HEK293 (cell line): ENCODE measurements around the gene FSHR.

Source experiments
- CTCF ChIA-PET: fragments of 350-600 bp; formaldehyde crosslinking; extraction: SDS; loops from one replicate; lab custom pipeline; 2021; ENCODE audit warnings: antibody characterized with exemption; lab: Yijun Ruan, JAX
- POLR2A ChIA-PET: fragments of 300-600 bp; formaldehyde crosslinking; extraction: SDS; loops from one replicate; lab custom pipeline; 2020; ENCODE audit warnings: antibody characterized with exemption, inconsistent platforms; lab: Yijun Ruan, JAX
- H3K27ac ChIP-seq: fragments of 200-500 bp; sonication (Bioruptor generic); 2 replicates; pipeline ENCODE4 v1.5.1; 2014; ENCODE audit warnings: low read depth, low read length, control low read depth, inconsistent platforms; ENCODE audit errors: extremely low read depth
- H3K36me3 ChIP-seq, 2 experiments: fragments of 200-500 bp in 1 of 2; sonication (Bioruptor generic) in 1 of 2; 1 replicate in 1 of 2; 2 replicates in 1 of 2; pipeline ENCODE4 v1.5.1; 2014 to 2017; ENCODE audit warnings: inconsistent platforms in 2 of 2, low read length in 2 of 2; ENCODE audit not compliant: control insufficient read depth in 2 of 2, insufficient read depth in 1 of 2
- H3K4me1 ChIP-seq: fragments of 200-500 bp; sonication (Bioruptor generic); 2 replicates; pipeline ENCODE4 v1.5.1; 2014; ENCODE audit warnings: mild to moderate bottlenecking, low read length, inconsistent platforms; ENCODE audit not compliant: control insufficient read depth, insufficient read depth
- H3K4me3 ChIP-seq: 2 replicates; pipeline ENCODE4 v1.5.1; 2011; ENCODE audit warnings: low read depth, mild to moderate bottlenecking, control low read depth, low read length, moderate library complexity
- H3K9me3 ChIP-seq: fragments of 200-500 bp; sonication (Bioruptor generic); 2 replicates; pipeline ENCODE4 v1.5.1; 2014; ENCODE audit warnings: low read depth, low read length, inconsistent platforms; ENCODE audit not compliant: control insufficient read depth, insufficient read depth
- CTCF ChIP-seq: fragments of 450-650 bp; formaldehyde crosslinking; IDR thresholded peaks from 2 replicates; pipeline ENCODE4 v1.5.1; 2016; ENCODE audit warnings: missing biosample characterization, missing genetic modification characterization
- HOXD13 ChIP-seq: sonication (generic); formaldehyde crosslinking; IDR thresholded peaks from 2 replicates; pipeline ENCODE4 v1.8.0; 2022; ENCODE audit warnings: missing genetic modification reagents, borderline replicate concordance
- RBAK ChIP-seq: fragments of 450-650 bp; formaldehyde crosslinking; IDR thresholded peaks from 2 replicates; pipeline ENCODE4 v1.5.1; 2016; ENCODE audit warnings: missing biosample characterization, missing genetic modification characterization
- REPIN1 ChIP-seq: fragments of 450-650 bp; formaldehyde crosslinking; IDR thresholded peaks from 2 replicates; pipeline ENCODE4 v1.5.1; 2017; ENCODE audit warnings: missing biosample characterization, missing genetic modification characterization, low read depth
- TRIM28 ChIP-seq: IDR thresholded peaks from 2 replicates; pipeline ENCODE4 v1.6.1; 2011; ENCODE audit warnings: low read length, control low read depth, borderline replicate concordance
- ZBTB20 ChIP-seq: fragments of 450-650 bp; formaldehyde crosslinking; IDR thresholded peaks from 2 replicates; pipeline ENCODE4 v1.5.1; 2016; ENCODE audit warnings: missing biosample characterization, missing genetic modification characterization
- ZEB2 ChIP-seq: fragments of 450-650 bp; formaldehyde crosslinking; IDR thresholded peaks from 2 replicates; pipeline ENCODE4 v1.5.1; 2016; ENCODE audit warnings: missing biosample characterization, missing genetic modification characterization
- ZFP69B ChIP-seq: fragments of 450-650 bp; formaldehyde crosslinking; IDR thresholded peaks from 2 replicates; pipeline ENCODE4 v1.5.1; 2016; ENCODE audit warnings: missing biosample characterization, missing genetic modification characterization
- ZNF10 ChIP-seq: fragments of 450-650 bp; formaldehyde crosslinking; IDR thresholded peaks from 2 replicates; pipeline ENCODE4 v1.5.1; 2017; ENCODE audit warnings: missing biosample characterization, missing genetic modification characterization
- ZNF112 ChIP-seq: fragments of 450-650 bp; formaldehyde crosslinking; IDR thresholded peaks from 2 replicates; pipeline ENCODE4 v1.5.0; 2017; ENCODE audit warnings: missing biosample characterization, missing genetic modification characterization
- ZNF114 ChIP-seq: fragments of 450-650 bp; formaldehyde crosslinking; IDR thresholded peaks from 2 replicates; pipeline ENCODE4 v1.5.0; 2017; ENCODE audit warnings: missing biosample characterization, missing genetic modification characterization
- ZNF155 ChIP-seq: fragments of 450-650 bp; formaldehyde crosslinking; IDR thresholded peaks from 2 replicates; pipeline ENCODE4 v1.5.1; 2016; ENCODE audit warnings: missing biosample characterization, missing genetic modification characterization
- ZNF16 ChIP-seq: fragments of 450-650 bp; formaldehyde crosslinking; IDR thresholded peaks from 2 replicates; pipeline ENCODE4 v1.5.1; 2016; ENCODE audit warnings: low read depth, missing biosample characterization, missing genetic modification characterization
- ZNF174 ChIP-seq: fragments of 450-650 bp; formaldehyde crosslinking; IDR thresholded peaks from 2 replicates; pipeline ENCODE4 v1.5.0; 2017; ENCODE audit warnings: missing biosample characterization, mild to moderate bottlenecking, missing genetic modification characterization
- ZNF2 ChIP-seq: fragments of 450-650 bp; formaldehyde crosslinking; IDR thresholded peaks from 2 replicates; pipeline ENCODE4 v1.5.1; 2016; ENCODE audit warnings: missing biosample characterization, missing genetic modification characterization
- ZNF26 ChIP-seq: fragments of 450-650 bp; formaldehyde crosslinking; IDR thresholded peaks from 2 replicates; pipeline ENCODE4 v1.5.1; 2016; ENCODE audit warnings: missing biosample characterization, missing genetic modification characterization
- ZNF302 ChIP-seq: fragments of 450-650 bp; formaldehyde crosslinking; IDR thresholded peaks from 2 replicates; pipeline ENCODE4 v1.5.1; 2016; ENCODE audit warnings: missing biosample characterization, missing genetic modification characterization, low read depth
- ZNF341 ChIP-seq: fragments of 450-650 bp; formaldehyde crosslinking; IDR thresholded peaks from 2 replicates; pipeline ENCODE4; 2016; ENCODE audit warnings: low read depth, missing biosample characterization, missing genetic modification characterization
- ZNF366 ChIP-seq: fragments of 450-650 bp; formaldehyde crosslinking; conservative IDR thresholded peaks from 2 replicates; pipeline ENCODE4 v1.5.1; 2016; ENCODE audit warnings: missing biosample characterization, missing genetic modification characterization
- ZNF433 ChIP-seq: fragments of 450-650 bp; formaldehyde crosslinking; IDR thresholded peaks from 2 replicates; pipeline ENCODE4 v1.5.1; 2016; ENCODE audit warnings: missing biosample characterization, missing genetic modification characterization, low read depth
- ZNF555 ChIP-seq: fragments of 450-650 bp; formaldehyde crosslinking; conservative IDR thresholded peaks from 2 replicates; pipeline ENCODE4 v1.5.1; 2017; ENCODE audit warnings: missing biosample characterization, mild to moderate bottlenecking, missing genetic modification characterization, inconsistent platforms
- ZNF561 ChIP-seq: fragments of 450-650 bp; IDR thresholded peaks from 2 replicates; pipeline ENCODE4 v1.5.1; 2018; ENCODE audit warnings: missing biosample characterization, missing genetic modification characterization, borderline replicate concordance
- ZNF629 ChIP-seq: fragments of 450-650 bp; formaldehyde crosslinking; IDR thresholded peaks from 2 replicates; pipeline ENCODE4 v1.5.1; 2017; ENCODE audit warnings: missing biosample characterization, missing genetic modification characterization
- ZNF692 ChIP-seq: fragments of 450-650 bp; formaldehyde crosslinking; IDR thresholded peaks from 2 replicates; pipeline ENCODE4 v1.5.1; 2016; ENCODE audit warnings: missing biosample characterization, missing genetic modification characterization
- ZNF843 ChIP-seq: fragments of 450-650 bp; formaldehyde crosslinking; IDR thresholded peaks from 2 replicates; pipeline ENCODE4 v1.5.1; 2016; ENCODE audit warnings: missing biosample characterization, missing genetic modification characterization
- ZSCAN16 ChIP-seq: fragments of 450-650 bp; formaldehyde crosslinking; IDR thresholded peaks from 2 replicates; pipeline ENCODE4 v1.5.1; 2016; ENCODE audit warnings: missing biosample characterization, missing genetic modification characterization
- TF ChIP-seq, protein P1 (sequence below): fragments of 450-650 bp; formaldehyde crosslinking; IDR thresholded peaks from 2 replicates; pipeline ENCODE4 v1.5.1; 2016; ENCODE audit warnings: missing biosample characterization, missing genetic modification characterization
- TF ChIP-seq, protein P2 (sequence below): fragments of 450-650 bp; formaldehyde crosslinking; IDR thresholded peaks from 2 replicates; pipeline ENCODE4 v1.5.1; 2017; ENCODE audit warnings: missing biosample characterization, mild to moderate bottlenecking, missing genetic modification characterization, moderate library complexity

FSHR gene

DNA sequence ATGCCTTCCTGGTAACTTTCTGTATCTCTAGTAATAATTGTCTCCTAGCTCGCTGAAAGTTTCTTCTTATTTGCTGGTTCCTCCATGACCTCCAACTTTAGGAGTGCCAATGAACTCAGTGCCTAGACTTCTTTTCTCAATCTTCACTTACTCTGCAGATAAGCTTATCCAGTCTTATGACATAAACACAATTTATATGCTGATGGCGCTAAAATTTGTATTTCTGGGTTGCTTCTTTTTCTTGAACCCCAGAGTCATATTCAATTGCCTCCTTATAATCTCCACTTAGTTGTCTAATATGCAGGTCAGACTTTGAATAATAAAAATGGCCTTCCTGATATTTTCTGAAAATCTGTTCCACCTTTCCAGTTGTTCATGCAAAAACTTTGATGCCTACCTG is 182.5 kb downstream of the FSHR start:
- POLR2A ChIA-PET: no interaction called here
- CTCF ChIA-PET: no interaction called here
- no peak overlapping the region for H3K27ac ChIP-seq

DNA sequence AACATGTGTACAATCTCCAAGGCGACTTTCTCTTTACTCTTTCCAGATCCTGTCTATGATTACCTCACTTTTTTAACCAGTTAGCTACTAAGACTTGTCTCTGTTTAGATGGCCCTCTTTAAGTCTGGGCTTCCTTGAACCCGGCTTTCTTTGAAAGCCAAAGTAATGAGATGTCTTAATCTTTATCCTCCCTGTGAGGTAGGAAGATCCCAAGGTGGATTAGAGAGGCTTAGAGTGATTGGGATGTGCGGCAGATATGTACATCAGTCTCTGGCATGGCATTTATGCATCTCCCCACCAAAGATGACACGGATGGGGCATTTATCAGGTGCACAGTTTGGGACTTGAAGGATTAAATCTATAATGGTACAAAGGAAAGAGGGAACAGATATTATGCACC is 186.3 kb downstream of the FSHR start:
- Histone ChIP-seq H3K27ac (no peak overlapping the region), H3K36me3 (no peaks in the 10 kb centered on the region), H3K4me3 (no peak overlapping the region), H3K9me3 (no peaks in the 10 kb centered on the region)
- no peak for TF ChIP-seq ZNF2 (tag by site-specific recombination)
- TF ChIP-seq ZNF302 (tag by site-specific recombination): no peak
- TF ChIP-seq ZNF555 (tag by site-specific recombination): no peak
- TF ChIP-seq ZSCAN16 (tag by site-specific recombination): no peak
- TF ChIP-seq ZNF366: no peak
- no peak for TF ChIP-seq ZNF10 (tag by site-specific recombination)
- TF ChIP-seq ZFP69B (tag by site-specific recombination): no peak
- TF ChIP-seq TRIM28: no peak
- no peak for TF ChIP-seq HOXD13
- TF ChIP-seq, protein P1, sequence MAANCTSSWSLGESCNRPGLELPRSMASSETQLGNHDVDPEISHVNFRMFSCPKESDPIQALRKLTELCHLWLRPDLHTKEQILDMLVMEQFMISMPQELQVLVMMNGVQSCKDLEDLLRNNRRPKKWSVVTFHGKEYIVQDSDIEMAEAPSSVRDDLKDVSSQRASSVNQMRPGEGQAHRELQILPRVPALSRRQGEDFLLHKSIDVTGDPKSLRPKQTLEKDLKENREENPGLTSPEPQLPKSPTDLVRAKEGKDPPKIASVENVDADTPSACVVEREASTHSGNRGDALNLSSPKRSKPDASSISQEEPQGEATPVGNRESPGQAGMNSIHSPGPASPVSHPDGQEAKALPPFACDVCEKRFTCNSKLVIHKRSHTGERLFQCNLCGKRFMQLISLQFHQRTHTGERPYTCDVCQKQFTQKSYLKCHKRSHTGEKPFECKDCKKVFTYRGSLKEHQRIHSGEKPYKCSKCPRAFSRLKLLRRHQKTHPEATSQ: no peak
- TF ChIP-seq ZNF843: no peak
- no peak for TF ChIP-seq ZNF174 (tag by site-specific recombination)
- no peak for TF ChIP-seq ZNF629
- TF ChIP-seq, protein P2, sequence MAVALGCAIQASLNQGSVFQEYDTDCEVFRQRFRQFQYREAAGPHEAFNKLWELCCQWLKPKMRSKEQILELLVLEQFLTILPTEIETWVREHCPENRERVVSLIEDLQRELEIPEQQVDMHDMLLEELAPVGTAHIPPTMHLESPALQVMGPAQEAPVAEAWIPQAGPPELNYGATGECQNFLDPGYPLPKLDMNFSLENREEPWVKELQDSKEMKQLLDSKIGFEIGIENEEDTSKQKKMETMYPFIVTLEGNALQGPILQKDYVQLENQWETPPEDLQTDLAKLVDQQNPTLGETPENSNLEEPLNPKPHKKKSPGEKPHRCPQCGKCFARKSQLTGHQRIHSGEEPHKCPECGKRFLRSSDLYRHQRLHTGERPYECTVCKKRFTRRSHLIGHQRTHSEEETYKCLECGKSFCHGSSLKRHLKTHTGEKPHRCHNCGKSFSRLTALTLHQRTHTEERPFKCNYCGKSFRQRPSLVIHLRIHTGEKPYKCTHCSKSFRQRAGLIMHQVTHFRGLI: no peak
- TF ChIP-seq ZNF433 (tag by site-specific recombination): no peak
- no peak for TF ChIP-seq REPIN1 (tag by site-specific recombination)
- TF ChIP-seq, all 188 proteins: peak for 0
- no peaks in the 10 kb centered on the region for H3K4me1 ChIP-seq
- ChIA-PET CTCF (interaction anchor here (0.6 kb wide), 1 partner anchor 1236 kb away, joined by 3 read pairs; no protein-coding TSS in a partner anchor), POLR2A (no interaction called here)

More for the DNA sequence above, 182.5 kb downstream of the FSHR start:
- no peaks in the 10 kb centered on the region for H3K4me1 ChIP-seq
- no peaks in the 10 kb centered on the region for H3K36me3 ChIP-seq
- no peak overlapping the region for H3K4me3 ChIP-seq
- H3K9me3 ChIP-seq: no peaks in the 10 kb centered on the region
- TF ChIP-seq ZNF692 (tag by site-specific recombination) (no peak), ZNF16 (no peak), ZNF114 (tag by site-specific recombination) (no peak), ZNF2 (tag by site-specific recombination) (no peak), ZNF112 (no peak)
- TF ChIP-seq, all 188 proteins: peak for 0

- no peak overlapping the region for H3K4me3 ChIP-seq
- CTCF ChIA-PET: no interaction called here
- no peaks in the 10 kb centered on the region for H3K4me1 ChIP-seq
- H3K36me3 ChIP-seq: no peaks in the 10 kb centered on the region
- POLR2A ChIA-PET: no interaction called here
- H3K9me3 ChIP-seq: no peaks in the 10 kb centered on the region
- H3K27ac ChIP-seq: no peak overlapping the region
- no peak for TF ChIP-seq ZBTB20 (tag by site-specific recombination)
- TF ChIP-seq CTCF (tag by site-specific recombination): no peak
- TF ChIP-seq RBAK (tag by site-specific recombination): no peak
- no peak for TF ChIP-seq ZNF155
- TF ChIP-seq ZNF341 (tag by site-specific recombination): no peak
- no peak for TF ChIP-seq ZEB2 (tag by site-specific recombination)
- no peak for TF ChIP-seq ZNF561 (tag by site-specific recombination)
- TF ChIP-seq ZNF26 (tag by site-specific recombination): no peak
Measured at GRCh38 chr2:48965204-48965603, 189.1 kb downstream of the FSHR start.
